ENCODE results near the gene THAP6. TPM values are rescaled to one million over a fixed set of nuclear protein-coding genes. Genes with fewer than 3 reads are reported as not detected.

The THAP6 gene
- polyA plus RNA-seq, 2 of the 4 experiments (the other 2 are of a cell fraction), result 9.4 to 19.1 TPM

- TF ChIP-seq EP300 (IDR thresholded peaks at IDR 0.05), result no peak
- no peak for TF ChIP-seq CHD4 (IDR thresholded peaks at IDR 0.05; ENCODE audit: borderline replicate concordance)
- no peak for TF ChIP-seq POLR2AphosphoS2 (conservative IDR thresholded peaks at IDR 0.05; ENCODE audit: low read length)
- no peak for TF ChIP-seq TFCP2L1 (CRISPR knock-in tag; IDR thresholded peaks at IDR 0.05)
- TF ChIP-seq CHD2 (IDR thresholded peaks at IDR 0.05; ENCODE audit: low read length, partially characterized antibody), result no peak
These were observed 16.2 kb upstream of the THAP6 start (continued) for GRCh38 chr4:75498041-75498440.

GRCh38 chr4:75499900-75500299, 14.4 kb upstream of the THAP6 start:
- FAIRE-seq (no peak), DNase-seq (ENCODE audit: low read depth in 1 of 2, low spot score in 1 of 2) (no peak), ATAC-seq (no peak)
- Histone ChIP-seq H3K9me3 (peaks cover 7% of the 10 kb centered on the region; the same call in 1 of the 3 replicates), H3K4me2 (no peak overlapping the region), H3K4me3 (no peak overlapping the region), H3K27ac (no peak overlapping the region), H3K4me1 (peaks cover 3% of the 10 kb centered on the region; the same call in 1 of the 3 replicates)
- TF ChIP-seq RCOR1 (IDR thresholded peaks at IDR 0.05; ENCODE audit: low read depth, low read length), result no peak
- TF ChIP-seq CEBPB (IDR thresholded peaks at IDR 0.05), result no peak
- no peak for TF ChIP-seq REST (IDR thresholded peaks at IDR 0.05)
- TF ChIP-seq ZC3H11A (IDR thresholded peaks at IDR 0.05), result no peak
- no peak for TF ChIP-seq BHLHE40 (IDR thresholded peaks at IDR 0.05; ENCODE audit: low read depth, low read length)
- no peak for TF ChIP-seq POLR2AphosphoS2 (conservative IDR thresholded peaks at IDR 0.05; ENCODE audit: low read length)
- no peak for TF ChIP-seq RNF2 (IDR thresholded peaks at IDR 0.05; ENCODE audit: borderline replicate concordance, low read depth)
- TF ChIP-seq JUNB (IDR thresholded peaks at IDR 0.05), result no peak
- TF ChIP-seq GATA3 (IDR thresholded peaks at IDR 0.05; ENCODE audit: borderline replicate concordance), result no peak
- WGBS (ENCODE audit: missing lambda C conversion rate), result 99% methylated on average over 2 of the region's 2 CpGs
- POLR2A ChIA-PET, result no interaction called here
- CTCF ChIA-PET, result interaction anchor here (1.0 kb wide), 1 partner anchor 10 kb away, joined by 4 read pairs; no protein-coding TSS in a partner anchor

DNA sequence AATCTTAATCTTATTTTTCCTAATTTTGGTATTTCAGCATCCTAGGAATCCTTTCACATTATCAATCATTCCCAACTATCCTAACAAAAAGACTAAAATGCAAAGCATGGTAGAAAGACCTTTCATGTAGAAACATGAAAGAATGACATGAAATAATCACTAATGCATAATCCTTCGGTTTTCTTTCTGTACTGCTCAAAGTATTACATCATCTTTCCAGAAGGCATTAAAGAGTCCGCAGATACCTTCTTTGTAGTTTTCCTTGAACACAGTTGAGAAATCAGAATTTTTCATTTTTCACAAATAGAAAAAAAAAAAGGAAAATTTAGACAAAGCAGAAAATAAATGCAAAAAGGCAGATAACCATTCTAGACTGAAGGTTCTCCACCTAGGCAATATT, 11.6 kb upstream of the THAP6 start:
- CTCF ChIA-PET, result no interaction called here
- FAIRE-seq, result no peak
- no peaks in the 10 kb centered on the region for H3K4me1 ChIP-seq
- peaks cover 7% of the 10 kb centered on the region; the same call in 1 of the 3 replicates for H3K9me3 ChIP-seq
- ATAC-seq, result no peak
- DNase-seq (ENCODE audit: low read depth in 1 of 2, low spot score in 1 of 2), result no peak
- H3K27ac ChIP-seq, result no peak overlapping the region
- H3K4me3 ChIP-seq, result no peak overlapping the region
- no peak overlapping the region for H3K4me2 ChIP-seq
- POLR2A ChIA-PET, result no interaction called here
- 92% methylated on average over 2 of the region's 2 CpGs for WGBS (ENCODE audit: missing lambda C conversion rate)
- TF ChIP-seq ESRRA (IDR thresholded peaks at IDR 0.05; ENCODE audit: borderline replicate concordance, low read length), result no peak
- no peak for TF ChIP-seq HOXB13 (CRISPR knock-in tag; IDR thresholded peaks at IDR 0.05; ENCODE audit: low read depth)
- TF ChIP-seq RAD21 (conservative IDR thresholded peaks at IDR 0.05 in 1 of 2, IDR thresholded peaks at IDR 0.05 in 1 of 2), result no peak
- no peak for TF ChIP-seq FOXS1 (CRISPR knock-in tag; IDR thresholded peaks at IDR 0.05)
- no peak for TF ChIP-seq ZFP36 (IDR thresholded peaks at IDR 0.05; ENCODE audit: borderline replicate concordance, partially characterized antibody)
- TF ChIP-seq REST (IDR thresholded peaks at IDR 0.05), result no peak
- TF ChIP-seq EP300 (IDR thresholded peaks at IDR 0.05), result no peak
- no peak for TF ChIP-seq HDAC2 (IDR thresholded peaks at IDR 0.05)
- no peak for TF ChIP-seq CHD2 (IDR thresholded peaks at IDR 0.05; ENCODE audit: low read length, partially characterized antibody)
- no peak for TF ChIP-seq HOXA7 (CRISPR knock-in tag; IDR thresholded peaks at IDR 0.05)
- TF ChIP-seq RFX5 (IDR thresholded peaks at IDR 0.05), result no peak
- no peak for TF ChIP-seq MAFK (IDR thresholded peaks at IDR 0.05; ENCODE audit: partially characterized antibody)
- no peak for TF ChIP-seq FOSB (CRISPR knock-in tag; IDR thresholded peaks at IDR 0.05)
- TF ChIP-seq EHF (CRISPR knock-in tag; IDR thresholded peaks at IDR 0.05), result no peak

Data from A549 (cell line).